Measurements from ENCODE around the gene KIF14. TPM values are rescaled to one million over a fixed set of nuclear protein-coding genes. Genes with fewer than 3 reads are reported as not detected.
A peak's percentile ranks its signal among the peaks of the same experiment; 100 is the strongest.

Gene KIF14
- polyA plus RNA-seq, 3 donors, result 0.03 to 0.18 (median 0.05) TPM

DNA sequence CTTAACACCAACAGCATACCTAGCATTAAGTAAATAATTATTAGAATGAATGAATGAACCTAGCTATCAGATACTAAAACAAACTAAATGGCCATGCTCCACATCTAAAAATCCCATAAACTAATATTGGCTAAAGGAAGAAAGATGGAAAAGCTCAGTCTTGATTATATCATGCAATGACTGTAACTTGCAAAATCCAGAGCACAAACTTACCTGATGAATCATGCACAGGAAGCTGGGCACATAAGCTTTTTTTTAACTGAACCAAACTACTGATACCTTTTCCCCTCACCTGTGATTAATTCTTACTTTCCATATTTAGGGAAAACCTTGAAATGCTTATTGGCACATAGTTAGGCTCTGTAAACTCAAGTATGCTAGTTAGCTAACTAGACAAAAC lies 70.2 kb downstream of the KIF14 start:
- Mint-ChIP-seq H3K36me3 (peaks cover 16 to 36% of the 10 kb centered on the region in 2 donors), H3K4me3 (no peak overlapping the region), H3K27me3 (ENCODE audit: low read depth in 3 of 3) (peaks cover 0 to 2% (median 0%) of the 10 kb centered on the region in 3 donors), H3K27ac (no peak overlapping the region), H3K4me1 (peaks cover 7% of the 10 kb centered on the region), H3K9me3 (no peaks in the 10 kb centered on the region)
- Histone ChIP-seq H2AFZ (ENCODE audit: insufficient read depth, low read depth, low read length, poor library complexity, severe bottlenecking) (no peak overlapping the region), H3K4me3 (replicated peaks in 1 of 3; ENCODE audit: low read depth in 2 of 3, low read length in 3 of 3) (no peak overlapping the region), H3K9ac (ENCODE audit: insufficient read depth, low read length, poor library complexity, severe bottlenecking) (no peak overlapping the region), H3K79me2 (ENCODE audit: insufficient read depth, low read length) (no peaks in the 10 kb centered on the region), H3K4me1 (ENCODE audit: control insufficient read depth in 1 of 2, insufficient read depth in 2 of 2, low read length in 2 of 2) (no peaks in the 10 kb centered on the region), H3K36me3 (replicated peaks in 1 of 2; ENCODE audit: control insufficient read depth in 1 of 2, insufficient read depth in 2 of 2, low read length in 2 of 2) (peaks cover 16 to 29% of the 10 kb centered on the region in 2 donors), H3K27ac (ENCODE audit: low read depth in 1 of 2, low read length in 2 of 2) (no peak overlapping the region), H4K20me1 (ENCODE audit: insufficient read depth, low read length) (no peaks in the 10 kb centered on the region), H3K4me2 (replicated peaks; ENCODE audit: extremely low read depth, low read length, poor library complexity, severe bottlenecking) (no peak overlapping the region), H3K27me3 (ENCODE audit: control insufficient read depth in 2 of 2, insufficient read depth in 2 of 2, low read length in 2 of 2) (no peaks in the 10 kb centered on the region), H3K9me3 (replicated peaks in 1 of 2; ENCODE audit: control insufficient read depth in 1 of 2, insufficient read depth in 1 of 2, low read length in 2 of 2) (no peaks in the 10 kb centered on the region)
- no peak for DNase-seq
- TF ChIP-seq CTCF (IDR thresholded peaks at IDR 0.05), result no peak
- intact Hi-C loops (cut with micrococcal nuclease), result no loop called here

DNA sequence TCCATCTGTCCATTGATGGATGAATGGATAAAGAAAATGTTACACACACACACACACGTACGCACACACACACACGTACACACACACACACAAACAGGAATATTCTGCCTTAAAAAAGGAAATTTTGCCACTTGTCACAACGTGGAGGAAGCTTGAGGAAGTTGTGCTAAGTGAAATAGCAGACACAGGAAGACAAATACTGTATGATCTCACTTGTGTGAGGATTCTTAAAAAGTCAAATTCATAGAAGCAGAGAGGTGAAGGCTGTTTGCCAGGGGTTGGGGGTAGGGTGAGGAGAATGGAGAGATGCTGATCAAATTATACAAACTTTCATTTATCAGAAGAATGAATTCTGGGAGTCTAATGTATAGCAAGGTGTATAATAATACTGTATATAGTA lies 73.2 kb downstream of the KIF14 start:
- Mint-ChIP-seq H3K27ac (peak overlapping the region in 1 of 7 donors; percentile 21), H3K27me3 (ENCODE audit: low read depth in 3 of 3) (peaks cover 0 to 2% (median 2%) of the 10 kb centered on the region in 3 donors), H3K4me3 (no peak overlapping the region), H3K9me3 (no peaks in the 10 kb centered on the region), H3K36me3 (peaks cover 7 to 15% of the 10 kb centered on the region in 2 donors), H3K4me1 (peaks cover 10% of the 10 kb centered on the region)
- no peaks in the 10 kb centered on the region for H3K27me3 ChIP-seq (ENCODE audit: control insufficient read depth in 2 of 2, insufficient read depth in 2 of 2, low read length in 2 of 2)
- H3K9ac ChIP-seq (ENCODE audit: insufficient read depth, low read length, poor library complexity, severe bottlenecking), result no peak overlapping the region
- TF ChIP-seq CTCF (IDR thresholded peaks at IDR 0.05), result no peak
- H3K79me2 ChIP-seq (ENCODE audit: insufficient read depth, low read length), result no peaks in the 10 kb centered on the region
- no peak for DNase-seq
- H3K27ac ChIP-seq (ENCODE audit: low read depth in 1 of 2, low read length in 2 of 2), result no peak overlapping the region
- no CpG with 5 or more reads among the region's 4 CpGs for WGBS (ENCODE audit: insufficient coverage)
- intact Hi-C loops (cut with micrococcal nuclease), result no loop called here
- no peak overlapping the region for H3K4me3 ChIP-seq (replicated peaks in 1 of 3; ENCODE audit: low read depth in 2 of 3, low read length in 3 of 3)
- H3K9me3 ChIP-seq (replicated peaks in 1 of 2; ENCODE audit: control insufficient read depth in 1 of 2, insufficient read depth in 1 of 2, low read length in 2 of 2), result no peaks in the 10 kb centered on the region
- no peak overlapping the region for H2AFZ ChIP-seq (ENCODE audit: insufficient read depth, low read depth, low read length, poor library complexity, severe bottlenecking)
- H3K4me2 ChIP-seq (replicated peaks; ENCODE audit: extremely low read depth, low read length, poor library complexity, severe bottlenecking), result no peak overlapping the region
- no peaks in the 10 kb centered on the region for H3K4me1 ChIP-seq (ENCODE audit: control insufficient read depth in 1 of 2, insufficient read depth in 2 of 2, low read length in 2 of 2)
- no peaks in the 10 kb centered on the region for H4K20me1 ChIP-seq (ENCODE audit: insufficient read depth, low read length)
- peaks cover 0 to 5% of the 10 kb centered on the region in 2 donors for H3K36me3 ChIP-seq (replicated peaks in 1 of 2; ENCODE audit: control insufficient read depth in 1 of 2, insufficient read depth in 2 of 2, low read length in 2 of 2)

All from CD14-positive monocyte (primary cell).